HK-2 (cell line): ENCODE measurements around the gene ZNF582.
"Not testable (repeated sequence)": the region's sequence is repeated elsewhere in the genome, so short reads cannot be mapped to it uniquely, and the experiment has no call there.

ENCODE experiments used
- DNase-seq: peaks from one replicate; pipeline ENCODE4 v3.0.0-alpha.2; 2018; ENCODE audit not compliant: unreplicated experiment

Gene ZNF582

DNA sequence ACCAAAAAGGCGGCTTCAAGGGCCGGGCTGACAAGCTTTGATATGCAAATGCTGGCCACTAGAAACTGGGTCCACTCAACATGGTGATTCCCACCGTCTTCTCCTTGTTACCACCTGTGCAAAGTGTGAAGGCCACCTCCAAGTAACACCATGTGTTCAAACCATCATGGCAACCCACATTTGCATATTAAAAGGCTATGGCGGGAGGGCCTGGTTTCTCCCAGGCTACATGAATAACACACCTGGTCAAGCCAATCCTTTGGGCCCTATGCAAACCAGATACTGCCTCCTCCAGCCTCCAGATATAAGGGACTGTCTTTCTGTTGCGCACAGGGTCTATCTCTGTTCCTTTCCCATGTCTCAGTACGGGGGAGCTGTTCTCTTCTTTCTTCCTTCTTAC is 42.1 kb downstream of the ZNF582 start:
- DNase-seq, result no peak

DNA sequence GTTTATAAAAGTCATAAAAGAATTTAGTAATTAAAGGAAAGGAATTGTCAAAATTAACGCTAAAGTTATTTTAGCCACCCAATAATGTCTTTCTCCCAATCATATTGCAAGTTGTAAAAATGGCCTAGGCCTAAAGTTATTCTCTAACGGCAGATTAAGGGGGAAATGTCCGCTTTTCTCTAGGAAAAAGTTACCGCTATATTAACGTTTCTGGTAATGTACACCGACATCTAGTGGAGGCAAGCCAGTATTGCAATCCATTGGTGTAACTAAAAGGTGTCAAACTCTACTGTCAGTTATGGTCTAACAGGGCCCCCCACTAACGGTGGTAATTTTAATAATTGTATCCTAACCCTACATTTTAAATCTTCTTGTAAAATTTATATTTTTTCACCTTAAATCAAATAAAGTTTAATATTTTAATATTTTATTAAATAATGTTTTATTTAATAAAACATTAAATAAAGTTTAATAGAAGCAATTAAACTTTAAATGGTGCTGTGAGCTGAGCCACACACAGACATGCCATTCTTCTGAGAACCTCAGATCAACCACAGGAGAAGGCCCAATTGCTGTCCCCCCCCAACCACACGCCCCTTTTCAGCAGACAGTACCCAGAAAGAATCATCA is 42.8 kb downstream of the ZNF582 start:
- peak; percentile 22 for DNase-seq

DNA sequence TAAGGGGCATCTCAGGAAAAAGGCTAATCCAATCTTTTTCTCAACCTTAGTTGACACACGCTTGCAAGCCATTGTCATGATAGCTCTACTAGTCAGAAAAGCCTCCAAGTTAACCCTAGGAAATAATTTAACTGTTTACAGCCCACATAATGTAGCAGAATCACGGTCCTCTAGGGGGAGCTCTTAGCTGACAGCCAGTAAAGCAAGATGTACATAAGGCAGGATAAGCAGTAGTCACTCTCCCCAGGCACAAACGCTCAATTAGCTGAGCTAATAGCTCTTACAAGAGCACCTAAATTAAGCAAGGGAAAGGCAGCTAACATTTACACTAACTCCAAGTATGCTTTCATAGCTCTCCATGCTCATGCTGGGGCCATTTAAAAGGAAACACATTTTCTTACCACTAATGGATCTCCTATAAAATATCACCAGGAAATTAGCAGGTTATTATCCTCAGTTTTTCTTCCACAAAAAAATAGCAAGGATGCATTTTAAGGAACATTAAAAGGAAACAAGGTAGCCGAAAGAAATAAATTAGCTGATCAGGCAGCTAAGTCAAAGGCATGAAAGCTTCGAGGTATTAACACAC is 45.0 kb downstream of the ZNF582 start:
- DNase-seq, result no peak

DNA sequence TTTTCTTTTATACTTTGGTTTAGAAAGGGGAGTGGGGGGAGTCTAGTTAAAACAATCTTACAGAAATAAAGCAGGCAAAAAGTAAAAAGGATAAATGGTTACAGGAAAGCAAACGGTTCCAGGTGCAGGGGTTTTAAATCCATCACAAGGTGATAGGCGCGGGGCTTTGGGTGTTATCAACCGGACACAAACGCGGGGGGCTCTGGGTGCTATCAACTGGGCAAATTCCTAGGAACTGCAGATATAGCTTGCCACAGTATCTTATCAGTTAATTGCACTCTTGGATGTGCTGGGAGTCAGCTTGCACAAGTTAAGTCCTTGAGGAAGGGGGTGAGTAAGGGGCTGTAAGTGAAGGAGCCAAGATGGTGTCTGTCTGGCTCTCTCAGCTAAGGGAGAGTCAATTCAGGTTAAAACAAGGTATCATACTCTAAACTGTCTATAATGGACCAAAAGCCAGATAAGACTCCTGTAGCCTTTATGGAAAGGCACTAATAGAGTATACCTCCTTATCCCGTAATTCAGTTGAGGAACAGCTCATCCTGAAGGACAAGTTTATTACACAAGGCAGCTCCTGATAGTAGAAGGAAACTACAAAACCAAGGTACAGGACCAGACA is 46.1 kb downstream of the ZNF582 start:
- DNase-seq, result no peak

DNA sequence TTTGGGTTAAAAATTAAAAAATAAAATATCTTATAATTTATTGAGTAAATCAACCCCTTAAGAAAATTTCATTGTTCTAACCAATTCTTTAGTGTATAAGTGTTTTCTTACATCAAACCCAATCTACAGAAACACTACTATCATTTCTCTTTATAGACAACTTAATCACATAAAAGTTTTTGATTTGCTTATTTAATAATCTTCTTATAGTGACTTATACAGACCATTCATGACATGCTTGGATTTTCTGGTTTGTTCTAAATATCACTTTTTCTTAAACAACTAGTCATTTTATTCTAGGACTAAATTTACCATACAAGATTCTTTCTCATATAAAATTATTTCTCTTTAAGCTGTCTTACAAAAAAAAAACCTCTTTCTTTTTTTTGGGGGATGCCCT is 51.4 kb downstream of the ZNF582 start:
- DNase-seq, result no peak

DNA sequence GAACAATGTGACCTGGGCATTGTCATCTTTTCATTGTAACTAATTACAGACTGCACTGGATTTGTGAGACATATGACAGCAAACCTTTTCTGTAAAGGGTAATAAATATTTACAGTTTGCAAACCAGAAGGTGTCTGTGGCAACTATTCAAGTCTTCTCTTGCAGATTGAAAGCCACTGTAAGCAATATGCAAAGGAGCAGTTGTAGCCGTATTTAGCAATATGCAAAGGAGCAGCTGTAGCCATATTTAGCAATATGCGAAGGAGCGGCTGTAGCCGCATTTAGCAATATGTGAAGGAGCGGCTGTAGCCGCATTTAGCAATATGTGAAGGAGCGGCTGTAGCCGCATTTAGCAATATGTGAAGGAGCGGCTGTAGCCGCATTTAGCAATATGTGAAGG is 54.3 kb downstream of the ZNF582 start:
- DNase-seq, result not testable (repeated sequence)

DNA sequence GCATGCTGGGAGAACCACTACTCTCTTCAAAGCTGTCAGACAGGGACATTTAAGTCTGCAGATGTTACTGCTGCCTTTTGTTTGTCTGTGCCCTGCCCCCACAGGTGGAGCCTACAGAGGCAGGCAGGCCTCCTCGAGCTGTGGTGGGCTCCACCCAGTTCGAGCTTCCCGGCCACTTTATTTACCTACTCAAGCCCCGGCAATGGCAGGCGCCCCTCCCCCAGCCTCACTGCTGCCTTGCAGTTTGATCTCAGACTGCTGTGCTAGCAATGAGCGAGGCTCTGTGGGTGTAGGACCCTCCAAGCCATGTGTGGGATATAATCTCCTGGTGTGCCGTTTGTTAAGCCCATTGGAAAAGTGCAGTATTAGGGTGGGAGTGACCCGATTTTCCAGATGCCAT is 56.3 kb downstream of the ZNF582 start:
- not testable (repeated sequence) for DNase-seq

DNA sequence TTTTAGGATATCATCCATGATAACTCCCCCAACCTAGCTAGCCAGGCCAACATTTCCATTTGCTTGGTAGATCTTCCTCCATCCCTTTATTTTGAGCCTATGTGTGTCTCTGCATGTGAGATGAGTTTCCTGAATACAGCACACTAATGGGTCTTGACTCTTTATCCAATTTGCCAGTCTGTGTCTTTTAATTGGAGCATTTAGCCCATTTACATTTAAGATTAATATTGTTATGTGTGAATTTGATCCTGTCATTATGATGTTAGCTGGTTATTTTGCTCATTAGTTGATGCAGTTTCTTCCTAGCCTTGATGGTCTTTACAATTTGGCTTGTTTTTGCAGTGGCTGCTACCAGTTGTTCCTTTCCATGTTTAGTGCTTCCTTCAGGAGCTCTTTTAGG is 58.0 kb downstream of the ZNF582 start:
- not testable (repeated sequence) for DNase-seq

DNA sequence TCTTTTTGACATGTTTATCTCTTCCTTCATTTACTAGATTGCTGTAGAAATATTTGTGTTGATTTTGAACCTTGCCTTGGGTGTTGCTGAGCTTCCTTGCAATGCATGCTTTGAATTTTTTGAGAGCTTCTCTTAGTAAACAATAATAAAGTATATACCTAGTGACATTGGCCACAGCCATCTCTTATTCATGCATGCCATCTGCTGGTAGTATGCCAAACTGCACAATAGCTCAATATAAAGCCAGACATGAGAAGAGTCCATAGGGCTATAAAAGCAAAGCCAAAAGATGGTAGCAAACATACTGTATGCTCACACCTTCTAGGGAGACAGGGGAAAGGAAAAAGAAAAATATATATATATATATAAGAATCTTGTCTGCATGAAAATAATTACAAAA is 59.8 kb downstream of the ZNF582 start:
- peak; percentile 18 for DNase-seq
